Stimulated activated CD4-positive, alpha-beta T cell treated with anti-CD3 and anti-CD28 coated beads, TNF-alpha, amount 100 ng/mL, for 1 hour (primary cell): ENCODE data around the gene SKI.
A peak's percentile ranks its signal among the peaks of the same experiment; 100 is the strongest.

Experiments
- DNase-seq, 3 donors: peaks; one replicate each; pipeline ENCODE4 v3.0.0-alpha.2; 2020; ENCODE audit warnings: low read depth in 3 of 3, low spot score in 1 of 3

SKI gene

GRCh38 chr1:2228157-2228594 lies at the start of gene SKI:
SKI (plus strand) TSS chr1:2228319; CDS start chr1:2228767, 448 bp downstream.
- DNase-seq = no peak

GRCh38 chr1:2178875-2179274 lies 49.2 kb upstream of the SKI start:
- no peak for DNase-seq

GRCh38 chr1:2179283-2180013 lies 48.7 kb upstream of the SKI start:
- DNase-seq = no peak

- DNase-seq = no peak
Measured at GRCh38 chr1:2180297-2181245, 47.5 kb upstream of the SKI start.

- DNase-seq = no peak
Measured at GRCh38 chr1:2181271-2181670, 46.8 kb upstream of the SKI start.

GRCh38 chr1:2181752-2182151 lies 46.4 kb upstream of the SKI start:
- DNase-seq = no peak

GRCh38 chr1:2182376-2182775 lies 45.7 kb upstream of the SKI start:
- DNase-seq = no peak

GRCh38 chr1:2183937-2184334 lies 44.2 kb upstream of the SKI start:
- DNase-seq = no peak

- DNase-seq = no peak
Measured at GRCh38 chr1:2184531-2184930, 43.6 kb upstream of the SKI start.

- DNase-seq = no peak
Measured at GRCh38 chr1:2184934-2185333, 43.2 kb upstream of the SKI start.

GRCh38 chr1:2185880-2186855 lies 42.0 kb upstream of the SKI start:
- DNase-seq = no peak

- no peak for DNase-seq
Measured at GRCh38 chr1:2186901-2187300, 41.2 kb upstream of the SKI start.

GRCh38 chr1:2187619-2188018 lies 40.5 kb upstream of the SKI start:
- no peak for DNase-seq

- DNase-seq = no peak
Measured at GRCh38 chr1:2188336-2188735, 39.8 kb upstream of the SKI start.

GRCh38 chr1:2189459-2190425 lies 38.4 kb upstream of the SKI start:
- peak; percentile 82 to 86 (median 83) for DNase-seq

- no peak for DNase-seq
Measured at GRCh38 chr1:2190491-2190976, 37.6 kb upstream of the SKI start.

- no peak for DNase-seq
Measured at GRCh38 chr1:2192031-2192995, 35.8 kb upstream of the SKI start.

- no peak for DNase-seq
Measured at GRCh38 chr1:2193514-2194281, 34.4 kb upstream of the SKI start.
